Muscle of leg (tissue), 11 donors: ENCODE measurements around the gene ARL15. TPM values are rescaled to one million over a fixed set of nuclear protein-coding genes. Genes with fewer than 3 reads are reported as not detected.

Experiments
- DNase-seq: peaks from one replicate; pipeline ENCODE4 v3.0.0; 2013
- H3K27ac ChIP-seq: one replicate; pipeline ENCODE4 v1.5.1; 2013; ENCODE audit warnings: mild to moderate bottlenecking, low read length, control low read depth
- H3K27me3 ChIP-seq: one replicate; pipeline ENCODE4 v1.6.1; 2013; ENCODE audit warnings: low read length; ENCODE audit not compliant: control insufficient read depth, insufficient read depth
- H3K36me3 ChIP-seq: one replicate; pipeline ENCODE4 v1.6.1; 2013; ENCODE audit warnings: low read length; ENCODE audit not compliant: control insufficient read depth, insufficient read depth
- H3K4me1 ChIP-seq: one replicate; pipeline ENCODE4 v1.6.1; 2013; ENCODE audit warnings: low read length; ENCODE audit not compliant: control insufficient read depth, insufficient read depth
- H3K4me3 ChIP-seq: one replicate; pipeline ENCODE4 v1.5.1; 2013; ENCODE audit warnings: low read length, control low read depth
- H3K9me3 ChIP-seq: replicated peaks from 2 replicates; pipeline ENCODE4 v1.6.1; 2013; ENCODE audit warnings: low read depth, low read length; ENCODE audit not compliant: control insufficient read depth
- WGBS: methylation state at CpG from one replicate; pipeline ENCODE4 v1.1.5; 2013; ENCODE audit warnings: missing lambda C conversion rate; ENCODE audit not compliant: insufficient coverage; 5-methylcytosine and 5-hydroxymethylcytosine counted together
- polyA plus RNA-seq, 8 donors: library from polyadenylated mRNA; unstranded; fragments of 120-200 nt; gene quantifications; one replicate each; pipeline versions ENCODE4 v1.2.1 to v1.2.3, GENCODE V29; 2013; ENCODE audit warnings: inconsistent platforms in 1 of 8, low replicate concordance in 1 of 8; ENCODE audit not compliant: insufficient read length in 8 of 8, insufficient read depth in 1 of 8
- total RNA-seq: library from RNA; stranded (reverse); fragments of 120-200 nt; gene quantifications from one replicate; pipeline ENCODE4 v1.2.4, GENCODE V29; 2013

Gene ARL15
- total and polyA plus RNA-seq, 9 donors, result 18.4 to 37.1 (median 23.8) TPM

DNA sequence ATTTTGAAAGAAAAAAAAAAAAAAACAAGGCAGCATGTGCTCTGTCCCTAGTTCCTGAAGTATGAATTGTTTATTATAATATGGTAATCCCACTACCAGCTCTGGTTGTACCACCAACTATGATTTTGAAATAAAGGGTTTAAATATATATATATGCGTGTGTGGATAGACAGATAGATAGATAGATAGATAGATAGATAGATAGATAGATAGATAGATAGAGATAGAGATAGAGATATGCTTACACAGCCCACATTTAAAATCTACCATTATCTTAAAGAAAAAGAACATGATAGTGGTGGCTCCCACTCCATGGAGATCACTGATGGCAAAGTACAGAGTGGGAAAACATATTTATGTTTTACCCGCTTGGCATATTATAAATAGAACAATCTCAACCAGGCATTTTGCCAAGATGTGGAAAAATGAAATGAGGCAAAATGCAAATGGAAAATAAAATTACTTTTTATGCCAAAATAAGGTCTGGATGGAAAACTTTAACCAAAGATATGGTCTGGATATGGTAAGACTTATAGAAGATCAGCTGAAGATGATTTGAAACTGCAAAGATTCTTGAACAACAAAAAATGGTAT, 170.0 kb downstream of the ARL15 start:
- H3K4me1 ChIP-seq, result peaks cover 6% of the 10 kb centered on the region
- no peaks in the 10 kb centered on the region for H3K27me3 ChIP-seq
- H3K27ac ChIP-seq, result no peak overlapping the region
- DNase-seq, result no peak
- no peak overlapping the region for H3K4me3 ChIP-seq
- no peaks in the 10 kb centered on the region for H3K9me3 ChIP-seq
- H3K36me3 ChIP-seq, result no peaks in the 10 kb centered on the region
- no CpG with 5 or more reads among the region's 2 CpGs for WGBS

DNA sequence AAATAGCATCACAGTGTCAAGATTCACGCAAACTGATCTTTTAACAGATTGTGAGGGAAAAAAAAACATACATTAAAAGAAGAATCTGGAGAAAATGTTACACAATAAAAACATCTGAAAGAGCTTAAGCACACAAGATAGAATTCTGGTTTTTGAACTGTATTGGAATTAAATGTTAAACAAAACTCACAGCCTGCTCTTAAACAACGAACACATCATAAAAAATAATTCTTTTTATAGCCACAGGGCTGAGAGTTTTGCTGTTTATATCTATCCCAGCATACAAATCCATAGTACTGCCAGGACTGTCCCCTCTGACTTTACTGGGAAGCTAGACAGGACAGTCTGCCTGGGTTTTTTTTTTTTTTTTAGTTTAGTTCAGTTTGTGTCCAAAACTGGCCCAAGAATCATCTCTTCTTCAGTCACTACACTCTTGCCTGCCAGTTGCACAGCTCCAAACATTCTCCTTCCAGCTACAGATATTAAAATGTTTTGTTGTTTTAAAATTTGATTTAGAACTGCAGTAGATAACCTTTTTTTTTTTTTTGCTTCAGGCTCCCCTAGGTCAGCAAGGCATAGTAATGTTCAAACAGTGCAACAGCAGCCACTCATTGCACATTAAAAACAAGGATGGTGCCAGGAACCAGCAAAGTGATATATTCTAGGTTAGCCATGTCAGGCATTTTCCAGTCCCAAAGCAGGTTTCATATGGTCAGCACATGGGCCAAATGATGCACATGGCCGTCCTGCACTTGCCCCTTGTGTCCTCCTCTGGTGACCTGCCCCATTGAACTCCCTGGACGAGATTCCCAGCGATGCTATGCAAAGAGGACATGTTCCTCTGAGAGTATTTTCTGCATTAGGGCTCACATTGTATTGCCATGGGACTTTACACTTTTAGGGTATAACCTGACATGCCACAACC, 173.6 kb downstream of the ARL15 start:
- Histone ChIP-seq H3K27me3 (no peaks in the 10 kb centered on the region), H3K4me1 (peaks cover 6% of the 10 kb centered on the region), H3K27ac (peak overlapping the region; percentile 15), H3K36me3 (no peaks in the 10 kb centered on the region), H3K4me3 (no peak overlapping the region), H3K9me3 (no peaks in the 10 kb centered on the region)
- DNase-seq, result peak; percentile 97
- WGBS, result 27% methylated on average over 2 of the region's 5 CpGs

DNA sequence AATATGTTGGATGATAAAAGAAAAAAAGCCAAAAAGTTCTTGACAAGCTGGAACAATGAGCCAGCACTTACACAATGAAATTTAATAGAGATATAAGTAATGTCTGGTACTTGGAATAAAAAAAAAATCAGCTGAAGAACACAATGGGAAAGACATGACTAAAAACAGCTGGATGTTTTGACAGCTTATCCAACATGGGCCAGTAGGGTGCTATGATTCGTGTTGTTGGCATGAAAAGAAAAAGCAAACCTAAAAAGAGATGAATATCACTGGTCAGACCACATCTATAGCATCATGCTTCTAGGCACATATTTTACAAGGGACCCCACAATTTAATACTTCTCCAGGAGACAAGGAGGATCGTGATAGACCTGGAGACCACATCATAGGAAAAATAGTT, 175.3 kb downstream of the ARL15 start:
- Histone ChIP-seq H3K36me3 (no peaks in the 10 kb centered on the region), H3K9me3 (no peaks in the 10 kb centered on the region), H3K4me1 (peaks cover 6% of the 10 kb centered on the region), H3K27me3 (no peaks in the 10 kb centered on the region), H3K27ac (no peak overlapping the region), H3K4me3 (no peak overlapping the region)
- DNase-seq, result peak; percentile 17
- no CpG with 5 or more reads among the region's 2 CpGs for WGBS

DNA sequence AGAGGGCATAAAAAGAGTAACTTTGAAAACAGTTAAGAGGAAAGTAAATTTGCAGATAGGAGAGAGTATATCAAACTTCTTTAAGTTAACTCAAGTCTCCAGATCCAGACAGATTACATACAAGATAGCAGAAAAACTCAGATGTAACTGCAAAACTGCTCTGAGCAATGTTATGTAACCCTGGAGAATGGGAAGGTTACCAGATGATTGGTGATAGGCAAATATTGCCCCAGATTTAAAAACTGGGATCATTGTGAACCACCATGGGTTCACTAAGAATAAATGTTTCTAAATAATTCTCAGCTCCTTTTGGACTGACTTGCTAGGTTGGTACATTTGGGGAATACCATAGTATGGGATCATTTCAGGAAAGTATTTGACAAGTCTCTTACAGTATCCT, 176.5 kb downstream of the ARL15 start:
- Histone ChIP-seq H3K9me3 (no peaks in the 10 kb centered on the region), H3K4me1 (peaks cover 6% of the 10 kb centered on the region), H3K4me3 (no peak overlapping the region), H3K36me3 (no peaks in the 10 kb centered on the region), H3K27ac (no peak overlapping the region), H3K27me3 (no peaks in the 10 kb centered on the region)
- no peak for DNase-seq

DNA sequence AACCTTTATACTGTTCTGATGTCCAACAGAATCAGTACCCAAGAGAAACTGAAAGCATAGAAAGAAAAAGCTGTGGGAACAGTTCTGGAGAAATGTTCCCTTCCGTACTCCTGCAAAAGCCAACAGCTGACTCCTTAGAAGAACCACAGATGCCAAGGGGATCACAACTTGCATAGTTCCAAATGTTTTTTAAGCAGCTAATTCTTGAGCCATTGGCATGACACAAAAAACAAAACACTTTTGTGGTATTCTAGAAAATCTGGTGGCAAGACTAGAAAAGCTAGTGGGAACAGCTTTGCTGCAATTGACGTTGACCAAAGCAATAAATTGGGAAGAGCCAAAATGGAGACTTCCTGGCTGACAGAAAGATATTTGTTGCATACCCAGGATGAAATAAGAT, 189.9 kb downstream of the ARL15 start:
- H3K27me3 ChIP-seq, result no peaks in the 10 kb centered on the region
- DNase-seq, result no peak
- no peaks in the 10 kb centered on the region for H3K4me1 ChIP-seq
- no peak overlapping the region for H3K27ac ChIP-seq
- H3K36me3 ChIP-seq, result no peaks in the 10 kb centered on the region
- H3K9me3 ChIP-seq, result no peaks in the 10 kb centered on the region
- no peak overlapping the region for H3K4me3 ChIP-seq
- WGBS, result no CpG with 5 or more reads among the region's 2 CpGs

DNA sequence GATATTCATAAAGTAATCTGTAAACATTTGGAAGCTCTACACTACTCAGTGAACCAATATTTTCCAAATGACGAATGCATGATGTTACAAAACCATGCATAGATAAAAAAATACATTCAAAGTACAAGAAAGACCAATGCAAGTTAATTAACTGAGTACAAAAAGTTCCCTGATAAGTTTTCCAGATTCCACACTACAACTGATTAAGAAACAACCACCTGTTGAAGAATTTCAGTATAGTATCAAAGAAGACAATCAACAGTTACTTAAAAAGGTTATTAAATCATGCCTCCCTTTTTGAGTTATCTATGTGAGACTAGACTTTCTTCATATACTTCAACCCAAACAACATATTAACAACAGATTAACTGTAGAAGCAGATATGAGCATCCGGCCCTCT, 192.4 kb downstream of the ARL15 start:
- H3K9me3 ChIP-seq, result no peaks in the 10 kb centered on the region
- no CpG with 5 or more reads among the region's 2 CpGs for WGBS

DNA sequence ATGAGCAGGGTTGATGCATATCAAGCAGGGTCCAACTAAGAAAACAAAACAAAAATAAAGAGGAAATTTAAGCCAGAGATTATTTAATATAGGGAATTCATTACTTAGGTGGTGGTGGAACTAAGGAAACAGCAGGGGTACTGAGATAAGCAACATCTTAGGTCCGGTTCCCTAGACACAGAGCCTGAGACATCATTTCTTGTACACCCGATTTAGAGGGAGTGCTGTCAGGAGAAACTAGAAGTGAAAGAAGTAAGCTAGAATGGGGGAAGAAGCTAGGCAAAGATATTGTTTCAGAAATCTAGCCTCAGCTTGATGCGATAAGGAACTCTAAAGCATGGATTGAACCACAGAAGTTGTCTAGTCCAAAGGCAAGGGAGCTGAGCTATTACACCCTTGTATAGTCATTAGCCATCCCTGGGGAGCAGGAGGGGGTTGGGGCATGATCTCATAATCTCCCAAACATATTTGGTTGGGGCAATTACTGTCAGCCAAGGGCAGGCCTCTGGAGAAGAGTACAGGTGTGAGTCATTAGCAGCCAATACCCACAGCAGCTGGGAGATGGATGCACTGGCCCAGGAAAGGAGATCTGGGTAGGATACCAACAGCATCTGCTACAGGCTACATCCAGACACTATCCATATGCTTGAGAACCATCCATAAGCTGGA, 194.5 kb downstream of the ARL15 start:
- no peak for DNase-seq
- WGBS, result 94% methylated on average over 3 of the region's 3 CpGs
- Histone ChIP-seq H3K4me1 (no peaks in the 10 kb centered on the region), H3K27me3 (no peaks in the 10 kb centered on the region), H3K27ac (no peak overlapping the region), H3K4me3 (no peak overlapping the region), H3K9me3 (no peaks in the 10 kb centered on the region), H3K36me3 (no peaks in the 10 kb centered on the region)

More for the DNA sequence above, 192.4 kb downstream of the ARL15 start:
- no peaks in the 10 kb centered on the region for H3K36me3 ChIP-seq
- no peaks in the 10 kb centered on the region for H3K27me3 ChIP-seq
- H3K27ac ChIP-seq, result no peak overlapping the region
- no peaks in the 10 kb centered on the region for H3K4me1 ChIP-seq
- H3K4me3 ChIP-seq, result no peak overlapping the region
- DNase-seq, result no peak

DNA sequence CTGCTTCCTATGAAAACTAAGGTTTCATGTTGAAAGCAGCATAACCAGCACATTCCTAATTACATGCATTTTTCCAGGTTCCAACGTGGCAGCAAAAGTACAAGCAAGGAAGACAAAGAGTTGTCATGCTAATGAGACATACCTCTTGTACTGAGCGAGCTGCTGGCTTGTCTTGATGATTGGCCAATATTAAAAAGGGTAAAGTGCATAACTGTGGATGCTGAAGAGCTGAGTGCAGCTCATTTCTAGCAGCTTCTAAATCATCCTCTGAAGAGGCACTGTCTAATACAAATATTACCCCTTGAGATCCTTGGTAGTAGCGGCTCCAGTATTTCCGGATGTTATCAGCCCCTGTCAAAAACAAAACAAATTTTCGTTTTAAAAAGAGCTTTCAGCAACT, 197.3 kb downstream of the ARL15 start:
- no peak overlapping the region for H3K27ac ChIP-seq
- H3K9me3 ChIP-seq, result no peaks in the 10 kb centered on the region
- no peak for DNase-seq
- H3K36me3 ChIP-seq, result no peaks in the 10 kb centered on the region
- H3K4me1 ChIP-seq, result no peaks in the 10 kb centered on the region
- no peak overlapping the region for H3K4me3 ChIP-seq
- WGBS, result no CpG with 5 or more reads among the region's 5 CpGs
- H3K27me3 ChIP-seq, result no peaks in the 10 kb centered on the region

DNA sequence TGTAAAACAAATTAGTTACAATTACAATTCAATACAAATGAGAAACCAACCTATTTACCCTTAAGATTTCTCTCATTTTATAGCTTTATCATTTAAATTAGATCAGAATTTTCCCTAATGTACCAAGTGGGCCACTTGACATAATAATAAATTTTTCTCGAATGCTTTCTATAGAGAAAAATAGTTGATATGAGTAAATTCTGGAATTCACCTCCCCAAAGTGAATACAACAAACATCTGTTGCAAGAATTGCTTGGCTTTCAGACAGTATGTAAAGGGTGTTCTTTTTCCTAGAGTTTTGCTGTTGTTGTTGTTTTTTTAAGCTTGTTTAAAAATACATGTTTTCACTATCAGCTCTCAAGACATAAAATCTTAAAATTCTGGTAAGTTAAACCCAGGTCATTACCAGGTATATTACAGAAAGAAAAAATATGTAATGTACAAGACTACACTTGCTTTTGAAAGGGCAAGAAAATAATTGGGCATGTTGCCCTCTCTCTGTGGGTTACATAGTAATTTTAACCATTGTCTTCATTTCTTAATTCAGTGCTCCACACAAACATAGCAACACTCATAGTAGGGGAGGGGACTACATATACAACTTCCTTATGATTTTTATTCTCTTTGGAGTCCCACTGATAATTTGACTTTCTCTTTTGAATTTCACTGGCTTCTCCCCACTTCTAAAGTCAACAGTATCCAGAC, 200.6 kb downstream of the ARL15 start:
- WGBS, result no CpG with 5 or more reads among the region's 1 CpG
- Histone ChIP-seq H3K27ac (no peak overlapping the region), H3K27me3 (no peaks in the 10 kb centered on the region), H3K36me3 (no peaks in the 10 kb centered on the region), H3K4me3 (no peak overlapping the region), H3K9me3 (no peaks in the 10 kb centered on the region), H3K4me1 (no peaks in the 10 kb centered on the region)
- peak; percentile 73 for DNase-seq

DNA sequence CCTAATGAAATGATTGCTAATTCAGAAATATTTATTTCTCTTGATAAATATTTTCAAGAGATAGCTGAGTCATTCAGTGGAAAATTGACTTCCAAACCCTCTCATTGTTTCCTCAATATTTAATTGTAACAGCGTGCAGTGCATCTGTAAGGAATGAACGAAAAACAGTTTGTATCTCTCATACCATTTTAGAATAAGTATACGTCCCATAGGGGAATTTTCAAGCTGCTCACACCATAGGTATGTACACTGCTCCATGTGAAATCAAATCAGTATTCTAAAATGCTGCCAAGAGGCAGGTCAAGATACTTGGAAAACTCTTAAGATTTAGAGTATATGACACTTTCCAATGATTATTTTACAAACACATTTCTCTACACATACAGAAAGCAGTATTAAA, 202.2 kb downstream of the ARL15 start:
- peak; percentile 74 for DNase-seq
- Histone ChIP-seq H3K4me1 (no peaks in the 10 kb centered on the region), H3K27me3 (no peaks in the 10 kb centered on the region), H3K4me3 (no peak overlapping the region), H3K9me3 (no peaks in the 10 kb centered on the region), H3K36me3 (no peaks in the 10 kb centered on the region), H3K27ac (no peak overlapping the region)
- no CpG with 5 or more reads among the region's 3 CpGs for WGBS
